Measurements from ENCODE around the gene NQO2.

GRCh38 chr6:3005874-3006273, 6.2 kb downstream of the NQO2 start:
- no peak for TF ChIP-seq EZH2 (IDR thresholded peaks at IDR 0.05; ENCODE audit: borderline replicate concordance, insufficient read depth, low read length, poor library complexity, severe bottlenecking)
- TF ChIP-seq, protein P1, sequence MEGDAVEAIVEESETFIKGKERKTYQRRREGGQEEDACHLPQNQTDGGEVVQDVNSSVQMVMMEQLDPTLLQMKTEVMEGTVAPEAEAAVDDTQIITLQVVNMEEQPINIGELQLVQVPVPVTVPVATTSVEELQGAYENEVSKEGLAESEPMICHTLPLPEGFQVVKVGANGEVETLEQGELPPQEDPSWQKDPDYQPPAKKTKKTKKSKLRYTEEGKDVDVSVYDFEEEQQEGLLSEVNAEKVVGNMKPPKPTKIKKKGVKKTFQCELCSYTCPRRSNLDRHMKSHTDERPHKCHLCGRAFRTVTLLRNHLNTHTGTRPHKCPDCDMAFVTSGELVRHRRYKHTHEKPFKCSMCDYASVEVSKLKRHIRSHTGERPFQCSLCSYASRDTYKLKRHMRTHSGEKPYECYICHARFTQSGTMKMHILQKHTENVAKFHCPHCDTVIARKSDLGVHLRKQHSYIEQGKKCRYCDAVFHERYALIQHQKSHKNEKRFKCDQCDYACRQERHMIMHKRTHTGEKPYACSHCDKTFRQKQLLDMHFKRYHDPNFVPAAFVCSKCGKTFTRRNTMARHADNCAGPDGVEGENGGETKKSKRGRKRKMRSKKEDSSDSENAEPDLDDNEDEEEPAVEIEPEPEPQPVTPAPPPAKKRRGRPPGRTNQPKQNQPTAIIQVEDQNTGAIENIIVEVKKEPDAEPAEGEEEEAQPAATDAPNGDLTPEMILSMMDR (IDR thresholded peaks at IDR 0.05; ENCODE audit: poor library complexity, severe bottlenecking) = no peak
- no peak for TF ChIP-seq POLR2AphosphoS5 (IDR thresholded peaks at IDR 0.05)

Measured in neural cell (in vitro differentiated cells).